Spleen (tissue), 7 donors: Measurements from ENCODE around the gene FHIT.

Experiments used
- CTCF ChIP-seq, 11 experiments: fragments of 200-600 bp in 7 of 11; fragments of 450-650 bp in 4 of 11; sonication (generic) in 4 of 11; IDR thresholded peaks in 8 of 11; conservative IDR thresholded peaks in 3 of 11; 1 replicate in 7 of 11; 2 replicates in 4 of 11; pipeline versions ENCODE4 v1.4.0 to v1.8.0; 2016 to 2021; ENCODE audit warnings: antibody characterized with exemption in 11 of 11, inconsistent platforms in 4 of 11, mild to moderate bottlenecking in 1 of 11
- POLR2A ChIP-seq, 3 donors: fragments of 450-650 bp; IDR thresholded peaks; one replicate each; pipeline ENCODE4 v1.5.1; 2017; ENCODE audit warnings: antibody characterized with exemption in 3 of 3, mild to moderate bottlenecking in 1 of 3
- donor health status: DM: no; HTN: no; CAD: no; lungs with moderate emphysema.
- donor health status: DM: no; HTN: no; CAD: no.
- donor health status: DM: no; HTN: no; CAD: no.

GRCh38 chr3:61057464-61057863 is 193.8 kb downstream of the FHIT start:
- TF ChIP-seq POLR2A (IDR thresholded peaks at IDR 0.05) (no peak), CTCF (IDR thresholded peaks at IDR 0.05 in 8 of 11, conservative IDR thresholded peaks at IDR 0.05 in 3 of 11) (no peak)
